Kidney (tissue), 14 donors: ENCODE results near the gene B3GNT7. TPM values are rescaled to one million over a fixed set of nuclear protein-coding genes. Genes with fewer than 3 reads are reported as not detected.

Experiments used
- DNase-seq, 5 donors: peaks; one replicate each; pipeline ENCODE4 v3.0.0-alpha.2; 2013 to 2020
- FAIRE-seq: peaks from 2 replicates; lab custom pipeline; 2012; peaks lifted over from hg19 to GRCh38; lab: Jason Lieb, UNC
- H3K27ac ChIP-seq, 2 donors: one replicate each; pipeline ENCODE4 v1.7.0; 2013; ENCODE audit warnings: low read depth in 2 of 2, low read length in 2 of 2, inconsistent platforms in 1 of 2
- H3K27me3 ChIP-seq: one replicate; pipeline ENCODE4 v1.7.1; 2013; ENCODE audit warnings: low read length, inconsistent platforms; ENCODE audit not compliant: control insufficient read depth, insufficient read depth
- H3K36me3 ChIP-seq, 3 donors: one replicate each; pipeline versions ENCODE4 v1.7.0 to v1.7.1; 2013; ENCODE audit warnings: low read length in 3 of 3, control low read depth in 1 of 3, inconsistent platforms in 1 of 3; ENCODE audit not compliant: insufficient read depth in 3 of 3, control insufficient read depth in 2 of 3
- H3K4me1 ChIP-seq, 3 donors: one replicate each; pipeline versions ENCODE4 v1.7.0 to v1.7.1; 2013; ENCODE audit warnings: low read length in 3 of 3, inconsistent platforms in 1 of 3, low read depth in 1 of 3; ENCODE audit not compliant: control insufficient read depth in 2 of 3, insufficient read depth in 2 of 3
- H3K4me3 ChIP-seq, 3 donors: one replicate each; pipeline versions ENCODE4 v1.7.0 to v1.8.1; 2013; ENCODE audit warnings: low read length in 3 of 3, control low read depth in 1 of 3, inconsistent platforms in 1 of 3
- H3K9ac ChIP-seq, 3 donors: one replicate each; pipeline versions ENCODE4 v1.7.0 to v1.7.1; 2013; ENCODE audit warnings: low read length in 3 of 3, control low read depth in 1 of 3, inconsistent platforms in 1 of 3
- H3K9me3 ChIP-seq, 3 donors: one replicate each; pipeline versions ENCODE4 v1.7.0 to v1.7.1; 2013; ENCODE audit warnings: low read length in 3 of 3, control low read depth in 1 of 3, inconsistent platforms in 1 of 3; ENCODE audit not compliant: control insufficient read depth in 2 of 3, insufficient read depth in 1 of 3
- CTCF ChIP-seq: IDR thresholded peaks from 3 replicates; pipeline ENCODE4 v1.5.1; 2012; ENCODE audit warnings: mild to moderate bottlenecking, moderate library complexity, borderline replicate concordance; ENCODE audit not compliant: insufficient read depth; ENCODE audit errors: extremely low read depth
- intact Hi-C: fragments of 100-400 bp; cut with DNase I; formaldehyde crosslinking; loops from one replicate; pipeline ENCODE4 v1.11.1; 2022
- polyA plus RNA-seq: library from polyadenylated mRNA; stranded (reverse); fragments of 350-450 nt; fragmentation: Illumina TruSeq; extraction: RNeasy Lipid Tissue Mini Kit (QIAGEN cat#74804); gene quantifications from one replicate; pipeline ENCODE4 v1.2.3, GENCODE V29; 2014; ENCODE audit warnings: low read depth, low replicate concordance; ENCODE audit not compliant: insufficient read depth
- total RNA-seq: library from RNA; stranded (reverse); fragmentation: NEBNext Ultra II Directional; extraction: Animal tissue kit (Norgen Biotek cat#: 25700); gene quantifications from one replicate; pipeline ENCODE4 v1.2.1, GENCODE V29; 2021
- donor health status: control.
- donor health status: control.
- donor health status: control.
- donor health status: control.
- donor health status: control.
- donor health status: DM: yes; HTN: yes; CAD: no.
- donor health status: Normal renal cell carcinoma (clear cell type).

The B3GNT7 gene
- total and polyA plus RNA-seq, 2 donors from 2014 or later, result 2.4 to 9.3 TPM

DNA sequence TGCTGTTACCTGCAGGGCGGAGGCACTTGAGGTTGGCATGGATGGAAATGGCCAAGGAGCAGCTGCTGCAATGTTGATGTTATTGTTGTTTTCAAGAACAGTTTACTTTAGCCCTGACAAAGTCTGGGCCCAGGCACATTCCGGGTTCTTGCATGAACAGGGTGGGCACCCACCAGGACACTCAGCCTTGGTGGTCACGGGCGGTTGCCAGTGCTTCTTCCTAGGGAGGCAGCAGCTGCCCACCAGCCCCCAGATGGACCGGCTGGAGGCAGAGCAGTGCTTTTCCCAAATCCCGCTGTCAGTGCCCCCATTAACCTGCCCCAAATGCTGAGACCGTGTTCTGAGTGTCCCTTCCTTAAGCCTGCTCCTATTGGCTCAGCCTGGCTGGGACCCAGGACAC lies 38.5 kb upstream of the B3GNT7 start:
- DNase-seq, result peak in 1 of 5 donors; percentile 65
- FAIRE-seq, result no peak
- Histone ChIP-seq H3K4me3 (no peak overlapping the region), H3K36me3 (no peaks in the 10 kb centered on the region), H3K27me3 (no peaks in the 10 kb centered on the region), H3K9ac (no peak overlapping the region), H3K4me1 (peaks cover 0 to 2% (median 0%) of the 10 kb centered on the region in 3 donors), H3K9me3 (no peaks in the 10 kb centered on the region), H3K27ac (no peak overlapping the region)
- TF ChIP-seq CTCF, result no peak
- intact Hi-C loops, result no loop called here

- no peaks in the 10 kb centered on the region for H3K27me3 ChIP-seq
- H3K4me3 ChIP-seq, result no peak overlapping the region
- no peak overlapping the region for H3K27ac ChIP-seq
- H3K36me3 ChIP-seq, result no peaks in the 10 kb centered on the region
- DNase-seq, result no peak
- peaks cover 0 to 2% (median 0%) of the 10 kb centered on the region in 3 donors for H3K4me1 ChIP-seq
- H3K9ac ChIP-seq, result no peak overlapping the region
- no peak for TF ChIP-seq CTCF
- FAIRE-seq, result no peak
- intact Hi-C loops, result no loop called here
- H3K9me3 ChIP-seq, result no peaks in the 10 kb centered on the region
Measured at GRCh38 chr2:231357931-231358330, 37.6 kb upstream of the B3GNT7 start.

DNA sequence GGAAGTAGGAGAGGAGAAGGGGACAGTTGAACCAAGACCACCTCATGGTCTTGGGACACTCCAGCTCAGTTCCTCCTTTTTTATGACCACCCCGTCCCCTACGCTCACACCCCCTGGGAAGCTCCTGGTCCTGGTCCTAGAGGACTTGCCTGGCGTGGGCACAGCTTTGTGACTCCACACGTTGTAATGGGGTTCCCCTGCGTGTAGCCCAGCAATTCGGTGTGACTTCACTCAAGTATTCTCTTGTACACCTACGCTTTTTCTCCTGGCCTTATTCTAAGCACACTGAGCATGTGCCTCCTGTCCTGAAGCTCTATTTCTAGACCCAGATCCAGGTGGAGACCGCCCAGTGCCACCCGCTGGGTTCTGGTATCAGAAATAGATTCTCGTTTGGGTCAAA lies 36.1 kb upstream of the B3GNT7 start:
- no peaks in the 10 kb centered on the region for H3K9me3 ChIP-seq
- peak in 1 of 5 donors; percentile 22 for DNase-seq
- intact Hi-C loops, result no loop called here
- H3K4me3 ChIP-seq, result no peak overlapping the region
- H3K36me3 ChIP-seq, result peaks cover 0 to 2% (median 0%) of the 10 kb centered on the region in 3 donors
- H3K27ac ChIP-seq, result no peak overlapping the region
- H3K4me1 ChIP-seq, result peaks cover 0 to 2% (median 0%) of the 10 kb centered on the region in 3 donors
- no peak for FAIRE-seq
- no peaks in the 10 kb centered on the region for H3K27me3 ChIP-seq
- no peak for TF ChIP-seq CTCF
- H3K9ac ChIP-seq, result no peak overlapping the region

GRCh38 chr2:231359948-231360347 lies 35.6 kb upstream of the B3GNT7 start:
- no peak for FAIRE-seq

More at GRCh38 chr2:231359948-231360347, 35.6 kb upstream of the B3GNT7 start:
- no peak overlapping the region for H3K4me3 ChIP-seq
- no peaks in the 10 kb centered on the region for H3K9me3 ChIP-seq
- peaks cover 0 to 2% (median 0%) of the 10 kb centered on the region in 3 donors for H3K36me3 ChIP-seq
- no peak overlapping the region for H3K9ac ChIP-seq
- H3K27ac ChIP-seq, result no peak overlapping the region
- intact Hi-C loops, result no loop called here
- H3K27me3 ChIP-seq, result no peaks in the 10 kb centered on the region
- H3K4me1 ChIP-seq, result peaks cover 0 to 2% (median 0%) of the 10 kb centered on the region in 3 donors
- peak in 1 of 5 donors; percentile 54 for DNase-seq
- no peak for TF ChIP-seq CTCF
